Adrenal gland (tissue), 5 donors: Measurements from ENCODE around the gene ZNF57.

Source experiments
- CTCF ChIP-seq, 6 experiments: fragments of 450-650 bp in 4 of 6; fragments of 200-600 bp in 2 of 6; sonication (generic) in 1 of 6; IDR thresholded peaks; 1 replicate in 5 of 6; 2 replicates in 1 of 6; pipeline versions ENCODE4 v1.5.1 to v1.8.0; 2016 to 2021; ENCODE audit warnings: antibody characterized with exemption in 6 of 6, mild to moderate bottlenecking in 2 of 6, moderate library complexity in 1 of 6
- POLR2A ChIP-seq, 2 donors: fragments of 450-650 bp; IDR thresholded peaks; one replicate each; pipeline ENCODE4 v1.6.1; 2017; ENCODE audit warnings: antibody characterized with exemption in 2 of 2, mild to moderate bottlenecking in 2 of 2, moderate library complexity in 1 of 2
- donor health status: DM: no; HTN: no; CAD: no.

- no peak for TF ChIP-seq POLR2A (IDR thresholded peaks at IDR 0.05)
- no peak for TF ChIP-seq CTCF (IDR thresholded peaks at IDR 0.05)
These were observed 23.1 kb upstream of the ZNF57 start for GRCh38 chr19:2877398-2878331.
